ENCODE measurements around the gene MOSMO.
"Not testable (repeated sequence)": the region's sequence is repeated elsewhere in the genome, so short reads cannot be mapped to it uniquely, and the experiment has no call there.

Gene MOSMO

GRCh38 chr16:22004341-22004740, 3.6 kb upstream of the MOSMO start:
- DNase-seq = no peak

GRCh38 chr16:22005746-22006145, 2.2 kb upstream of the MOSMO start:
- DNase-seq = no peak

GRCh38 chr16:22006636-22007035, 1.3 kb upstream of the MOSMO start:
- no peak for DNase-seq

GRCh38 chr16:22007159-22007508, 777 bp upstream of the MOSMO start:
- no peak for DNase-seq

GRCh38 chr16:22008215-22009059, 526 bp downstream of the MOSMO start:
- peak; percentile 23 for DNase-seq

GRCh38 chr16:22010902-22011301, 3.0 kb downstream of the MOSMO start:
- DNase-seq = no peak

GRCh38 chr16:22012241-22012640, 4.3 kb downstream of the MOSMO start:
- no peak for DNase-seq

GRCh38 chr16:22013486-22013885, 5.6 kb downstream of the MOSMO start:
- DNase-seq = no peak

- no peak for DNase-seq
Observed at GRCh38 chr16:22014271-22014873, 6.5 kb downstream of the MOSMO start.

- DNase-seq = no peak
Observed at GRCh38 chr16:22016927-22017326, 9.0 kb downstream of the MOSMO start.

- DNase-seq = no peak
Observed at GRCh38 chr16:22018559-22018958, 10.6 kb downstream of the MOSMO start.

GRCh38 chr16:22022151-22022550, 14.2 kb downstream of the MOSMO start:
- no peak for DNase-seq

- no peak for DNase-seq
Observed at GRCh38 chr16:22023505-22023904, 15.6 kb downstream of the MOSMO start.

- DNase-seq = not testable (repeated sequence)
Observed at GRCh38 chr16:22024785-22025184, 16.9 kb downstream of the MOSMO start.

- no peak for DNase-seq
Observed at GRCh38 chr16:22027633-22028032, 19.7 kb downstream of the MOSMO start.

GRCh38 chr16:22029632-22030031, 21.7 kb downstream of the MOSMO start:
- no peak for DNase-seq

- DNase-seq = no peak
Observed at GRCh38 chr16:22030087-22030812, 22.3 kb downstream of the MOSMO start.

GRCh38 chr16:22031483-22032083, 23.7 kb downstream of the MOSMO start:
- no peak for DNase-seq

- no peak for DNase-seq
Observed at GRCh38 chr16:22034503-22034902, 26.6 kb downstream of the MOSMO start.

GRCh38 chr16:22035153-22035552, 27.2 kb downstream of the MOSMO start:
- no peak for DNase-seq

GRCh38 chr16:22043882-22044281, 36.0 kb downstream of the MOSMO start:
- DNase-seq = not testable (repeated sequence)

- DNase-seq = not testable (repeated sequence)
Observed at GRCh38 chr16:22045888-22046287, 38.0 kb downstream of the MOSMO start.

GRCh38 chr16:22050963-22051362, 43.1 kb downstream of the MOSMO start:
- no peak for DNase-seq

GRCh38 chr16:22052980-22053379, 45.1 kb downstream of the MOSMO start:
- no peak for DNase-seq

Measured in CD4-positive, alpha-beta T cell treated with Interleukin-17A for 1 hour (primary cell).